ENCODE data around the gene GRID2IP. TPM values are rescaled to one million over a fixed set of nuclear protein-coding genes. Genes with fewer than 3 reads are reported as not detected.
A peak's percentile ranks its signal among the peaks of the same experiment; 100 is the strongest.

Gene GRID2IP
- total RNA-seq, 2 experiments from 2014 or later: 0.14 to 0.26 TPM

DNA sequence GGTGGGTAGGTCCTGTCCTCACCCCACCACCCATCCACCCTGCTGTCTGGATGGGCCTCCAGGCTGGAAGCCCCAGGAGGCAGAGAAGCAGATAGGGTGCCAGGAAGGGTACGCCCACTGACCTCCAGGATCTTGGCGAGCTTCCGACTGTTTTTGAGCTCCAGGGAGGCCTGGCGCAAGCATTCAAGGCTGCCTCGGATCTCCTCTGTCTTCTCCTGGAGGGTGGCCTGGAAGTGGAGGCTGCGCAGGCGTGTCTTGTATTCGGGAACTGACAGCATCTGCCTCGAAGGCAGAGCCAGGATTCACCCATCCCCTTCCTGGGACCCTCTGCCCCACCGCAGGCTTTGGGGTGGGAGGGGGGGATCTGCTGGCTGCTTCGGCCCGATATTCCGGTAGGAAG, 48.4 kb downstream of the GRID2IP start:
- H3K27me3 Mint-ChIP-seq: peaks cover 2% of the 10 kb centered on the region
- H3K4me1 Mint-ChIP-seq: peaks cover 5% of the 10 kb centered on the region
- DNase-seq (no peak), ATAC-seq (no peak)
- H3K36me3 Mint-ChIP-seq: no peaks in the 10 kb centered on the region
- CTCF ChIA-PET: no interaction called here
- no peak overlapping the region for H3K4me3 Mint-ChIP-seq
- no peak overlapping the region for H3K27ac Mint-ChIP-seq
- H3K9me3 Mint-ChIP-seq (ENCODE audit: low read depth): no peaks in the 10 kb centered on the region

DNA sequence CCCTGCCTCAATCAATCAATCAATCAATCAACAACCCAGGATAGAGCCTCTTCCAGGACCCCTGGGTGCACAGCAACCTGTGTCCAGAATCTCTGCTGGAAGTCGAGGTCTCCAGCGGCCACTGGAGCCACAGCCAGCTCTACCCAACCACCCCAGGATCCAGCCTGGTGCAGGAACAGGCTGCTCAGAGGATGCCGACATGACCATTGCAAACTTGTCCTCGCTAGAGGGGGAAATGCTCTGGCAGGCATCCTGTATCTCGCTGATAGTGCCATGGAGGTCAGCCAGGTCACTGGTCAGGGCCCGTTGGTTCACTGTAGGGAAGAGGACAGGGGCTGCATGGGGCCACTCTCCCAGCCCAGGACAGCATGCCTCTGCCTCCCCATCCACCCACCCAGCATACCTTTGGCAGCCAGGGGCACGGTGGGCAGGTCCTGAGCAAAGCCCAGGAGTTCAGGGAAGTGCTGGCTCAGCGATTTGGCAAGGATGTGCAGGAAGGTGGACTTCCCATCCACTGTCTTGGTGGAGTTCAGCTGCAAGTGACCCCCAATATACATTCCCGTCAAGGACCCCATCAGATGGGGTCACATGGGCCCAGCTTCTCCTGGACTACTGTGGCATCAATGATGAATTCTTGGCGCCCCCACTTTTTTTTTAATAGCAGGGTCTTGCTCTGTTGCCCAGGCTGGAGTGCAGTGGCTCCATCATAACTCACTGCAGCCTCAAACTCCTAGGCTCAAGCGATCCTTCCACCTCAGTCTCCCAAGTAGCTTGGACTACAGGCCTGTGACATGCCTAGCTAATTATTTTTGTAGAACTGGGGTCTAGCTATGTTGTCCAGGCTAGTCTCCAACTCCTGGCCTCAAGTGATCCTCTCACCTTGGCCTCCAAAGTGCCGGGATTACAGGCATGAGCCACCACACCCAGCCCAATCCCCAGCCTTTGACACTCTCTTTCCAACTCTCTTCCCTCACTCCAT, 49.4 kb downstream of the GRID2IP start:
- DNase-seq: no peak
- peaks cover 5% of the 10 kb centered on the region for H3K4me1 Mint-ChIP-seq
- no peak for ATAC-seq
- H3K4me3 Mint-ChIP-seq: no peak overlapping the region
- H3K27me3 Mint-ChIP-seq: no peaks in the 10 kb centered on the region
- CTCF ChIA-PET: interaction anchor here (1.3 kb wide), 1 partner anchor 14 kb away, joined by 4 read pairs; no protein-coding TSS in a partner anchor
- H3K27ac Mint-ChIP-seq: no peak overlapping the region
- H3K9me3 Mint-ChIP-seq (ENCODE audit: low read depth): no peaks in the 10 kb centered on the region
- no peaks in the 10 kb centered on the region for H3K36me3 Mint-ChIP-seq

DNA sequence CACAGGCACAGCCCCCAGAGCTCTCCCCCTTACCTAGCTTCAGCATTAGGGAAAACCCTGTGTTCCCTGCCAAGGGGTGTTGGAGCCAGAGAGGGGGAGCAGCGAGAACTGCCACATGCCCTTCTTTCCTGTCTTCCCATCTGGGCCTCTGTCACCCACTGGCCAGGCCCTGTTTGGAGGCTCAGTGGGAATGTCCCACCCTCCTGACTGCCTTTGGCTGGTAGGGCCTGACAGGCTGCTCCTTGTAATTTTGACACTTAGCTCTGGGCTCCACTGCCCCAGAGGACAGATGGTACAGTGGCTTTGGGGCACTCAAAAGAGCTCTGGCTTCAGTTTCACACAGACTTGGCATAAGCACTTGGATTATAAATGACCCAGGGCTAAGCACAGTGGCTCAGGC, 50.6 kb downstream of the GRID2IP start:
- ATAC-seq: no peak
- no peaks in the 10 kb centered on the region for H3K36me3 Mint-ChIP-seq
- no peaks in the 10 kb centered on the region for H3K9me3 Mint-ChIP-seq (ENCODE audit: low read depth)
- CTCF ChIA-PET: interaction anchor here (1.3 kb wide), 1 partner anchor 15 kb away, joined by 4 read pairs; no protein-coding TSS in a partner anchor
- no peaks in the 10 kb centered on the region for H3K27me3 Mint-ChIP-seq
- no peak overlapping the region for H3K27ac Mint-ChIP-seq
- H3K4me3 Mint-ChIP-seq: no peak overlapping the region
- DNase-seq: no peak
- H3K4me1 Mint-ChIP-seq: peaks cover 5% of the 10 kb centered on the region

DNA sequence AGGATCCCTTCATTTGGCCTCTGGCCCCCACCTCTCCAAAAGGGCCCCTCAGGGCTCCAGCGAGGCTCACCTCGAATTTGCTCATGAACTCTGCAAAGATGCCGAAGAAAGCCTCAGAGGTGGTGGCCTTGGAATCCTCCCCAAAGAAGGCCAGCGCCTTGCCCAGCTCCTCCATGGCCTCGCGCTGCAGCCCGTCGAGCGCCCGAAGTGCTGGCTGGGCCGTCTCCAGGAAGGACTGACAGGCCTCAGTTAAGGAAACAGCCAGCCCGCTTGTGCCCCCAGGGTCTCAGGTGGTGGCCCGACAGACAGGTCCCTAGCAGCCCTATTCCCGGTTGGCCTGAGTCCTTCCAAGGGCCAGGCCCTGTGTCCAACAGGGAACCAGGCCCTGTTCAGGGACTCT, 53.3 kb downstream of the GRID2IP start:
- no peak for DNase-seq
- Mint-ChIP-seq H3K4me3 (no peak overlapping the region), H3K9me3 (ENCODE audit: low read depth) (no peaks in the 10 kb centered on the region), H3K27me3 (peaks cover 3% of the 10 kb centered on the region), H3K4me1 (no peaks in the 10 kb centered on the region), H3K36me3 (no peaks in the 10 kb centered on the region), H3K27ac (no peak overlapping the region)
- CTCF ChIA-PET: no interaction called here
- no peak for ATAC-seq

DNA sequence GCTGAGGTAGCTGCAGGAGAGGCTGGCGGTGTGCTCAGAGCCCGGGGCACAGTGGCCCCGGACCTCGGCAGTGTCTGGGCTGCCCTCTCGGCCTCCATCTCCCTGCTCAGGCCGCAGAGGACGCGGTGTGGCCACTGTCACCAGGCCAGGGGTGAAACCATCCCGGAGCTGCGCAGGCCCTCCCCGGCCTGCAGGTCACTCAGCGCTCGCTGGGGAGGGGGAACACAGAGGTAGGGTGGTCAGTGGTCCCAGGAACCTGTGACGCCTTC, 53.7 kb downstream of the GRID2IP start:
- DNase-seq (no peak), ATAC-seq (no peak)
- H3K27me3 Mint-ChIP-seq: peaks cover 3% of the 10 kb centered on the region
- no peaks in the 10 kb centered on the region for H3K36me3 Mint-ChIP-seq
- no peaks in the 10 kb centered on the region for H3K9me3 Mint-ChIP-seq (ENCODE audit: low read depth)
- H3K27ac Mint-ChIP-seq: no peak overlapping the region
- CTCF ChIA-PET: no interaction called here
- H3K4me1 Mint-ChIP-seq: no peaks in the 10 kb centered on the region
- no peak overlapping the region for H3K4me3 Mint-ChIP-seq

DNA sequence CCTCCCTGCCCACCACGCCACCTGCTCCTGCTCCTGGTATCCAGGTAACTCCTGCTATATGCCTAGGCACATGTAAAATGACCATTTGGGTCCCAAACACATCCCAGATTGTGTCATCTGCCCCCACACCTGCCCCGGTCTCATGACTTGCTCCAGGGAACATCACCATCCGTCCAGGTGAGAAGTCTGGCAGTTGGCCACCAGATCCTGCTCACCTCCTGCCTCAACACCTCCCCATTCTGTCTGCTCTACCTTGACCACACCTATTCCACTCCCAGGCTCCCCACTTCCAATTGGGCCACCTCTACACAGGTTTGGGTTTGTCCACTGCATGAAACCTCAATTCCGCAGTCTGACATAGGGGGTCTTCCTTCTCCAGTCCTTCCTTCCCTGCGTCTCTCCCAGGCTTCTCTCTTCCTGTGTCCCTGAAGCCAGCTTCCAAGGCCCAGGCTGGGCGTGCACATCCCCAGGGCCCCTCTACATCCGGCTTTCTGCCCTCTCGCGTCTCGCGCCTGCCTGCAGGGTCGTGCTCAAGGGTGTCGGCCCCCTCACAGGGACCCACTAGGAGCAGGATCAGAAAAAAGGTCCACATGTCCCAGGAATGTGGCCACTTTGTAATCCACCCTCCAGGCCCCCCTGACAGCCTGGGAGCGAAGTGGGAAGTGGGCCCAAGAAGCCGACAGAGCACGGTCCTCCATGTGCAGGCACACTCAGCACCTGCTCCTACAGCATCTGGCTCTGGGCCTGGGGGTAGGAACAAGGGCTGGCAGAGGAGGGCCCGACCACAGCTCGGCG, 54.2 kb downstream of the GRID2IP start:
- peaks cover 3% of the 10 kb centered on the region for H3K27me3 Mint-ChIP-seq
- H3K4me1 Mint-ChIP-seq: no peaks in the 10 kb centered on the region
- ATAC-seq (no peak), DNase-seq (no peak)
- no peaks in the 10 kb centered on the region for H3K9me3 Mint-ChIP-seq (ENCODE audit: low read depth)
- H3K27ac Mint-ChIP-seq: no peak overlapping the region
- H3K36me3 Mint-ChIP-seq: no peaks in the 10 kb centered on the region
- no peak overlapping the region for H3K4me3 Mint-ChIP-seq
- CTCF ChIA-PET: no interaction called here

DNA sequence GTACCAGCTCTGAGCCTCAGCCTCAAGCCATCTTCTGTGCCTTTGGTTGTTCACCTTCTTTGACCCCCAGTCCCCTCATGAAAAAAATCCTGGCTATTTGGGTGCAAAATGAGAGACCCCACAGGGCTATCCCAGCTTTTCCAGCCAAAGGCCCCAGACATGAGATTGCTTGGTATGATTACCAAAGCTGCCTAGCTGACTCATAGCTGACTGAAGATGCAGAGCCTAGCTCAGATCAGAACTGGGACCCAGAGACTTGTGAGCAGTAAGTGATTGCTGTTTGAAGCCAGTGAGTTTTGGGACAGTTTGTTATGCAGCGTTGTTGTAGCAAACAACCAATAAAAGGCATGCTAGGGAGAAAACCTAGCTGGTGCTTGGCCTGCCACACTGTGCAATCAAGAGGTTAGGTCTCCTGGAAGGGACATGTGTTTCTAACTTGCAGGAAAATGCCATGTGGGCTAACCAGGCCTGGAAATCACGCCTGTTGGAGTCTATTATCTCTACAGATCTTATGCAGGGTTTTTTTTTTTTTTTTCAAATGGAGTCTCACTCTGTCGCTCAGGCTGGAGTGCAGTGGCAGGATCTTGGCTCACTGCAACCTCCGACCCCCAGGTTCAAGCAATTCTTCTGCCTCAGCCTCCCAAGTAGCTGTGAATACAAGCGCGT, 55.5 kb downstream of the GRID2IP start:
- no peak overlapping the region for H3K4me3 Mint-ChIP-seq
- ATAC-seq (no peak), DNase-seq (no peak)
- no peak overlapping the region for H3K27ac Mint-ChIP-seq
- H3K4me1 Mint-ChIP-seq: no peaks in the 10 kb centered on the region
- H3K27me3 Mint-ChIP-seq: peaks cover 3% of the 10 kb centered on the region
- no peaks in the 10 kb centered on the region for H3K36me3 Mint-ChIP-seq
- CTCF ChIA-PET: interaction anchor here (0.7 to 1.1 kb wide), 3 partner anchors 20 to 32 kb away, joined by 3 read pairs; no protein-coding TSS in a partner anchor
- H3K9me3 Mint-ChIP-seq (ENCODE audit: low read depth): no peaks in the 10 kb centered on the region

DNA sequence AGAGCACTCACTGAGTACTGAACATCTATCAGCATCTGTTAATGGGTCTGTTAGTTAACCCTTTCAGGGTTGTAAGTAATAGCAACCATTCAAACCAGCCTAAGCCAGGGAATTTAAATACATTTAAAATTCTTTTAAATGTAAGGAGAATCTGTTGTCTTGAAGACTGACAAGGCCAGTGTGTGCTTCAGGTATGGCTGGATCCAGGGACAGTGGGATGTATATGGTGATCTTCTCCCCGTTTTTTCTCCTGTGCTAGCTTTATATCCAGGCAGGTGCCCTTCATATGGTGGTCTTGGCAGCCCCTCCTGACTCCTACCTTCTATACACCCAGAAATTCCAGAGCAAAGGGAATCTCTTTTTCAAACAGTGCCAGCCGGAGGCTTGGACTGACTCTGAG, 56.9 kb downstream of the GRID2IP start:
- Mint-ChIP-seq H3K27ac (no peak overlapping the region), H3K4me1 (no peaks in the 10 kb centered on the region), H3K27me3 (peaks cover 3% of the 10 kb centered on the region), H3K4me3 (no peak overlapping the region), H3K9me3 (ENCODE audit: low read depth) (no peaks in the 10 kb centered on the region), H3K36me3 (no peaks in the 10 kb centered on the region)
- CTCF ChIA-PET: no interaction called here
- no peak for DNase-seq
- no peak for ATAC-seq

DNA sequence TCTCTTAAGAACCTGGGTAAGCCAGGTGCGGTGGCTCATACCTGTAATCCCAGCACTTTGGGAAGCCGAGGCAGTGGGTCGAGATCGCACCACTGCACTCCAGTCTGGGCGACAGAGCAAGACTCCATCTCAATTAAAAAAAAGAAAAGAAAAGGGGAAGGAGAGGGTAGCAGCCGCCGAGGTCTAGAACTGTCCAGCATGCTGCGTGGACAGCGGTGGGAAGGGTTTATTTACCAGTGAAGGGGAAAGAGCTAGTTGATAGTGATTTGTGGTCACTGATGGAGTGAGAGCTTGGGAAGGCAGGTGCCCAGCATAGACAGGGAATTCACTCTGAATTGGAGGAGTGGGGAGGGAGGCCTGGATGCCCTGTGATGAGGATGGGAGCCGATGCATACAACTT, 60.1 kb downstream of the GRID2IP start:
- Mint-ChIP-seq H3K4me3 (no peak overlapping the region), H3K9me3 (ENCODE audit: low read depth) (no peaks in the 10 kb centered on the region), H3K4me1 (no peaks in the 10 kb centered on the region), H3K36me3 (no peaks in the 10 kb centered on the region), H3K27ac (no peak overlapping the region), H3K27me3 (peaks cover 3% of the 10 kb centered on the region)
- CTCF ChIA-PET: no interaction called here
- DNase-seq: no peak
- ATAC-seq: no peak

DNA sequence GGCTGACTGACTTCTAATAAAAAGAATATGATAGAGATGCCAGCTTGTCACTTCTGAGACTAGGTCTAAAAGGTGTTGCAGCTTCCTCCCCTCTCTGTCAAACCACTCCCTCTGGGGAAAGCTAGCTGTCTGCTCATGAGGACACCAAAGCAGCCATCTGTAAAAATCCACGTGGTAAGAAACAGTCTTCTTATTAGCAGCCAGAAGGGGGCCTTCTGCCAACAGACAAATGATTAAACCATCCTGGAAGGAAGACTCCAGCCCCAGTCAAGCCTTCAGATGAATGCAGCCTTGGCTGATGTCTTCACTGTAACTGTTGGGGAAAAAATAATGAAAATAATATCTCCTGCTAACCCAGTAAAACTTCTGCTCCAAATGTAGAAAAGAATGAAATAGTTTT, 61.6 kb downstream of the GRID2IP start:
- no peak for ATAC-seq

DNA sequence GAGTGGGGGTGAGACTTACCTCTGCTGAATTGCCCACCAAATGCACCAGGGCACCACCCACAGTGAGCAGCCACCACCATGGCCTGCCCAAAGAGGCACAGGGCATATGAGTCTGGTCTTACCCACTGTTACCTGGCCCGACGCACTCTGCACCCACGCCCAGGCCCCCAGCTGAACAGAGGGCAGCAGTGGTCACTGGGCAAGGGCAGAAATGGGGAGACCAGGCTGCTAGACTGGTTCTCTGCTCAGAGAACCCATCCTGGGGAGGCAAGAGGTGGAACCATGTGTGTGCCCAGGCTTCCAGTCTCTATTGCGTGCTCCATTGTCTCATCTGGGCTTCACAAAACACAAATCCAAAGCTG, 64.1 kb downstream of the GRID2IP start:
- no peak for ATAC-seq
- peaks cover 15% of the 10 kb centered on the region for H3K4me1 Mint-ChIP-seq
- H3K27me3 Mint-ChIP-seq: no peaks in the 10 kb centered on the region
- no peaks in the 10 kb centered on the region for H3K9me3 Mint-ChIP-seq (ENCODE audit: low read depth)
- no peak overlapping the region for H3K27ac Mint-ChIP-seq
- CTCF ChIA-PET: no interaction called here
- H3K4me3 Mint-ChIP-seq: no peak overlapping the region
- DNase-seq: no peak
- peaks cover 6% of the 10 kb centered on the region for H3K36me3 Mint-ChIP-seq

More for the DNA sequence above, 61.6 kb downstream of the GRID2IP start:
- Mint-ChIP-seq H3K27me3 (peaks cover 3% of the 10 kb centered on the region), H3K4me1 (peaks cover 4% of the 10 kb centered on the region), H3K4me3 (no peak overlapping the region), H3K9me3 (ENCODE audit: low read depth) (no peaks in the 10 kb centered on the region), H3K36me3 (no peaks in the 10 kb centered on the region), H3K27ac (no peak overlapping the region)
- CTCF ChIA-PET: interaction anchor here (0.6 kb wide), 1 partner anchor 685 kb away, joined by 3 read pairs; no protein-coding TSS in a partner anchor
- DNase-seq: no peak

DNA sequence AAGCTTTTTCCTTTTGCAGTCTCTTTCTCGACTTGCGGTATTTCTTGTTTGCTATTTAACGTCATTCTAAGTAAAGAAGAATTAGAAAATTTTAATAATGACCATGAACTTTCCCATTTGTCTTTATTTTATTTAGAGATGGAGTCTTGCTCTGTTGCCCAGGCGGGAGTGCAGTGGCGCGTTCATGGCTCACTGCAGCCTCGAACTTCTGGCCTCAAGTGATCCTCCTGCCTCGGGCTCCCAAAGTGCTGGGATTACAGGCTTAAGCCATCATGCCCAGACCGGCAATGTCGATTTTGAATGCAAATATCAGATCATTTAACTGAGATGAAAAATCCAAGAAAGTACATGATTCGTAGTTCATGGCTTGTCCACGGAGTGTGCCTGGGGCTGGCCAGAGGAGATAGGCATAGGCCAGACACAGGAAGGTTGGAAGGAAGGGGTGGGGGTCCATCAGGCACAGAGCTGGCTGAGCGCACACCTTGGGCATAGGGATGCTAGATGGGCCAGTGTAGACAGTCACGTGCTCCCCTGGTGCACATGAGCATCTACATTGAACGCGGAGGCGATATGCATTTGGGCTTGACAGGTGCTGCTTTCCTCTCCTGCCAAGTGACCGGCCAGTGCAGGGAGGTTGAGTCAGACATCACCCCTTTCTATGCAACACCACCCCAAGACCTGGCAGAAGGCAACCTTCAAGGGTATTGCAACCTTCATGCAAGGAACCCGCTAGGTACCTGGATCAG, 64.7 kb downstream of the GRID2IP start:
- H3K9me3 Mint-ChIP-seq (ENCODE audit: low read depth): no peaks in the 10 kb centered on the region
- no peak for ATAC-seq
- CTCF ChIA-PET: interaction anchor here (1.0 kb wide), 1 partner anchor 29 kb away, joined by 3 read pairs; no protein-coding TSS in a partner anchor
- no peak overlapping the region for H3K27ac Mint-ChIP-seq
- H3K36me3 Mint-ChIP-seq: peaks cover 7% of the 10 kb centered on the region
- H3K4me3 Mint-ChIP-seq: no peak overlapping the region
- H3K4me1 Mint-ChIP-seq: peaks cover 18% of the 10 kb centered on the region
- H3K27me3 Mint-ChIP-seq: no peaks in the 10 kb centered on the region
- DNase-seq: no peak

DNA sequence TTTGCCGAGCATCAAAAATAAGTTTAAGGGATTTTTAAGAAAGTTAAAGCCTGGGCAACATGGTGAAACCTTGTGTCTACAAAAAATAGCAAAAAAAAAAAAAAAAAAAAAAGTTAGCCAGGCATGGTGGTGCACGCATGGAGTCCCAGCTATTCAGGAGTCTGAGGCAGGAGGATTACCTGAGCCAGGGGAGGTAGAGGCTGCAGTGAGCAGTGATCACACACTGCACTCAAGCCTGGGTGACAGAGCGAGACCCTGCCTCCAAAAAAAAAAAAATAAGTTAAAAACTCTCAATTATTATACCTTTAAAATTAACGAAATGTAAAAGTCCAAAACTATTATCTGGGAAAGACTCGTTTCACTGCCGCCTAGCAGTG, 68.5 kb downstream of the GRID2IP start:
- no peak for DNase-seq
- peak overlapping the region; percentile 95 for H3K4me3 Mint-ChIP-seq
- CTCF ChIA-PET: no interaction called here
- no peak for ATAC-seq
- H3K36me3 Mint-ChIP-seq: peaks cover 26% of the 10 kb centered on the region
- H3K9me3 Mint-ChIP-seq (ENCODE audit: low read depth): no peaks in the 10 kb centered on the region
- peak overlapping the region; percentile 94 for H3K27ac Mint-ChIP-seq
- H3K27me3 Mint-ChIP-seq: no peaks in the 10 kb centered on the region
- H3K4me1 Mint-ChIP-seq: peaks cover 54% of the 10 kb centered on the region
